OCI-M2 (cell line): ENCODE measurements around the gene FRMD8.
"Not testable (repeated sequence)": the region's sequence is repeated elsewhere in the genome, so short reads cannot be mapped to it uniquely, and the experiment has no call there.

Experiments used
- DNase-seq: peaks from one replicate; lab custom pipeline; 2025; ENCODE audit not compliant: unreplicated experiment; lab: John Stamatoyannopoulos, UW

FRMD8 gene

GRCh38 chr11:65434667-65435410, 48.4 kb downstream of the FRMD8 start:
- no peak for DNase-seq

GRCh38 chr11:65435411-65435931, 49.0 kb downstream of the FRMD8 start:
- no peak for DNase-seq

DNA sequence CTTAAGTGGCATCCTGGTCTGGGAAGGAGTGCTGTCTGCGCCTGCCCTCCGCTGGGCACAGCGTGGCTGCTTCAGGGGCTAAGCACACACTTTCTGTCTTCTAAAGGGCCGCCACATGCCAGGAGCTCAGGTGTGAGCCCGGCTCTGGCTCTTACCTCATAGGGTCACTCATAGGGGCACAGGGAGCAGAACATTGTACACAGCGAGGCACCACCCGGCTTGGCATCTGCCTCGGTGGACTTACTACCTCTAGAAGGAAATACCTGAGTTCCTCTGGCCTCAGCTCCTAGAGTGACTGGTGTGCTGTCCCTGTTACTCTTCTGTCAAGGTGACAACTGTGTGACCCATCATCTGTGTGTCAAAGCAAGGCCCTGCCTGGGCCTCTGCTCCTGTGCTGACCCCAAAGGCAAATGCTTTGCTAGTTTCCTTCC, 49.6 kb downstream of the FRMD8 start:
- DNase-seq, result no peak

- no peak for DNase-seq
These were observed 50.1 kb downstream of the FRMD8 start for GRCh38 chr11:65436412-65437032.

- no peak for DNase-seq
These were observed 51.2 kb downstream of the FRMD8 start for GRCh38 chr11:65437436-65438227.

GRCh38 chr11:65438257-65439151, 52.1 kb downstream of the FRMD8 start:
- DNase-seq, result no peak

DNA sequence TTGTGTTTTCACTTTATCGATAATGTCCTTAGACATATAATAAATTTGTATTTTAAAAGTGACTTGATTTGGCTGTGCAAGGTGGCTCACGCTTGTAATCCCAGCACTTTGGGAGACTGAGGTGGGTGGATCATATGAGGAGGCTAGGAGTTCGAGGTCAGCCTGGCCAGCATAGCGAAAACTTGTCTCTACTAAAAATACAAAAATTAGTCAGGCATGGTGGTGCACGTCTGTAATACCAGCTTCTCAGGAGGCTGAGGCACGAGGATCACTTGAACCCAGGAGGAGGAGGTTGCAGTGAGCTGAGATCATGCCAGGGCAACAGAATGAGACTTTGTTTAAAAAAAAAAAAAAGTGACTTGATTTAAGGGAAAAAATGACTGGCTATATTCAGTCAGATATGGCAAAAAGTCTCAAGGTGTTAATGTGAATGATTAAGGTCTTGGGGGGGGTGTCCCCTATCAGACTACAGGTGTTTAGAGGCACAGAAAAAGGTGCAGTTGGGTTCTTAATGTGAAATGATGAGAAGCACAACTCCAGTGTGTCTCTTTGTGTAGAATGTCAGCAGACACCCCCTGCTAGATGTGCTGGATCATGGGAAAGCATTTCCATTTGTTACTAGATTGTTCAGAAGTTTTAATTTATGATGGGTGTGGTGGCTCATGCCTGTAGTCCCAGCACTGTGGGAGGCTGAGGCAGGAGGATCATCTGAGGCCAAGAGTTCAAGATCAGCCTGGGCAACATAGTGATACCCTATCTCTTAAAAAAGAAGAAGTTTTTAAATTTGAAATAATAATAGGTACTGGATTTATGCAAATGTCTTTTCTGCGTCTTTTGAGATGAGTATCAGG, 53.1 kb downstream of the FRMD8 start:
- no peak for DNase-seq

GRCh38 chr11:65440831-65441499, 54.5 kb downstream of the FRMD8 start:
- no peak for DNase-seq

- DNase-seq, result no peak
These were observed 56.5 kb downstream of the FRMD8 start for GRCh38 chr11:65442842-65443331.

DNA sequence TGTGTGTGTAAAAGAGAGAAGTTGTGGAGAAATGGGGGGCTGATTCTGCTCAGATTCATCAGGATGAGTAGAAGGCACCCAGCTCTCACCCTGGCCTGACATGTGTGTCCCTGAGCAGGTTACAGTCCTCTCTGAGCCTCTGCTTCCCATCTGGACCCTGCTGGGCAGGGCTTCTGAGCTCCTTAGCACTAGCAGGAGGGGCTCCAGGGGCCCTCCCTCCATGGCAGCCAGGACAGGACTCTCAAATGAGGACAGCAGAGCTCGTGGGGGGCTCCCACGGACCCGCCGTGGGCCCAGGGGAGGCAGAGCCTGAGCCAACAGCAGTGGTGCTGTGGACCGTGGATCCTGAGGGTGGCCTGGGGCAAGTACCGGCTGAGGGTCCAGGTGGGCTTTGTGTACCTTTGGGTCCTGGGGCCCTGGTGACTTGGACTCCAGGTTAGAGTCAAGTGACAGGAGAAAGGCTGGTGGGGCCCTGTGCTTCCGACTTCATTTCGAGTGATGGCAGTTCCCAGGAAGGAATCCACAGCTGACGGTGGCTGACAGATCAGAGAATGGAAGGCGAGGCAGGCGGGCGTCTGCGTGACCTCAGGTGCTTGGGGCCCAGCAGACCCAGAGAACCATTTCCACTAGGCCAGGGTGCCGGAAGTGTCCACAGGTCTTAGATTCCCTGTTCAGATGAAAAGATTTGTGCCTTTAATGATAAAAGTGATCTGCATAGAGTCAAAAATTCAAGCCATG, 58.0 kb downstream of the FRMD8 start:
- DNase-seq, result no peak

DNA sequence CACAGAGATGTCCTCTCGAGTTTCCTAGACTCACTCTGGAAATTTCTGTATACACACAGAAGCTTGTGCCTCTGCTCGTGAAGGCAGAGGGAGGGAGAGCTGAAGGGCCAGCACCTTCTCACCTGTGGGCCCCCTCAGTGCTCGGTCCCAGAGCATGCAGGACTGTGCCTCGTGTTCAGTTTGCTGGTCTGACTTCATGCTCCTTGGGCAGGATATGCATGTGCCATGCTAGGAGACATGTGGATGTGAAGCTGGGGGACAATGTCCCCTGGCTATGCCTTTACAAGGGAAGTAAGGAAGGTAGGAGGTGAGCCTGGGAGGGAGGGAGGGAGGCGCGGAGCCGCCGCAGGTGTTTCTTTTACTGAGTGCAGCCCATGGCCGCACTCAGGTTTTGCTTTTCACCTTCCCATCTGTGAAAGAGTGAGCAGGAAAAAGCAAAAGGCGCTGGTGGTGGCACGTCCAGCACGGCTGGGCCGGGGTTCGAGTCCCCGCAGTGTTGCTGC, 58.7 kb downstream of the FRMD8 start:
- DNase-seq, result no peak

DNA sequence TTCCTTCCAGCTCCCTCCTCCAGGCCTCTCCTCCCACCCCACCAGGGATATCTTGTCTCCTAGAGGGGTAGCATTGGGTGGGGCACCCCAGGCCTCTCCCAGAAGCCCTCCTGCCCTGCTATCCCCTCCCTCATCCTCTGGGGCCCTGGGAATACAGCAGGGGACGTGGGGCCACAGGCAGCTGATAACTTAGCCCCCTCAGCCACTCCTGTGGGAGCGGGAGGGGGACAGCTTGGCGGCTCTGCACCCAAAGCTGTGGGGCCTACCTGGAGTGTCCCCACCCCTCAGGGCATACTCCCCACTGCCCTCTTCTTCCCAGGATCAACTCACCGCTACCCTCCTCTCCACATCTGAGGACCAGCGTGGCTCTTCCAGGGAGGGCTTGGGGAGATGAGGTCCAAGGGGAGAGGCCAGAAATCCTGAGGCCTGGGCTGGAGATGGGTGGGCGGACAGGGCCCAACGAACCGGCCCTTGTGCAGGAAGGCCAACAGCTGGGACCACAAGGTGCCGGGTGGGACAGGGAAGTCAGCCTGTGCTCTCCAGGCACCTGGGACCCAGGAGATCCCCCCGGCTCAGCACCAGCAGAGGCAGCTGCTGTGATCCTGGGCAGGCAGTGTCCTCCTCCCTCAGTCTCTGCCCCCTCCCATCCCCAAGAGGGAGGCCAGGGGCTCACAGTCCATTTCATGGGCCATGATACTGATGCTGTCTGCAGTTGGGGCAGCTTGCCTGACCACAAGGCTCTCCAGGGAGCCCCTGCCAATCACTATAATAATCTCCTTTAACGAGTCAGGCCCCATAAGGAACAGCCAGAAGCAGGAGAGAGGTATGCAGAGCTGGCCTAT, 59.4 kb downstream of the FRMD8 start:
- no peak for DNase-seq

DNA sequence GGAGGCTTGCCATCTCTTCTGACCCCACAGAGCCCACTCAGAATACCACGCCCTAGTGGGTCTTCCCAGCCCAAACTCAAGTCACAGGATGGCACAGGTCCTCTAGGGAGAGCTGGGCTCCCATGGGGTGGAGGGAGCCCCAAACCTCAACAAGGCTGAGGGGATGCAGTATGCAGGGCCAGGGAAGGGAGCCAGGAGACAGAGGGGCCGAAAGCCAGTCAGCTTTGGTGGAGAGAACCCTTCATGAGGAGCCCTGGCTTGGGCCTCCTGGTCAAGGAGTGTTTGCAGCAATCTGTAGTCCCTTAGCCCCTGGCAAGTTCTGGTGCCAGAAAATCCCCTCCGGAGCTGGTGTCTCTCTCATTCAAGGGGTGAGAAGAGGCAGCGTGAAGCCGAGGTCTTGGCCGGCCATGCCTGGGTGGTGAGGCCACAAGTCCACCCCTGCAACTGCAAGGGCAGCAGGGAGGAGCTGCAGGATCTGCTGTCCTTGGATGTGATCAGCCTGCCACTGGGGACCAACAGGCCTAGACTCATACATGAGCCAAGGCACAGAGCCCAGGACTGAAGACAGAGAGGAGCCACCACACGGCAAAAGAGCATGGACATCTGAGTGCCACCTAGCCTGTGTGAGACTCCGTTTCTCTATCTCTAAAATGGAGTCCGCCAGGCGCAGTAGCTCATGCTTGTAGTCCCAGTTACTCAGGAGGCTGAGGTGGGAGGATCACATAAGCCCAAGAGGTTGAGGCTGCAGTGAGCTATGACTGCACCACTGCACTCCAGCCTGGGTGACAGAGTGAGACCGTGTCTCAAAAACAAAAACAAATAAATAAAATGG, 60.2 kb downstream of the FRMD8 start:
- no peak for DNase-seq

- DNase-seq, result no peak
These were observed 61.6 kb downstream of the FRMD8 start for GRCh38 chr11:65448074-65448417.

- DNase-seq, result no peak
These were observed 62.1 kb downstream of the FRMD8 start for GRCh38 chr11:65448418-65449105.

GRCh38 chr11:65451301-65451700, 64.9 kb downstream of the FRMD8 start:
- not testable (repeated sequence) for DNase-seq
